Epithelial cell of esophagus (primary cell): ENCODE data around the gene MINK1.
"Not testable (repeated sequence)": the region's sequence is repeated elsewhere in the genome, so short reads cannot be mapped to it uniquely, and the experiment has no call there.

Source experiments
- DNase-seq: peaks from one replicate; pipeline ENCODE4 v3.0.0; 2010; ENCODE audit warnings: low read depth
- H3K4me3 ChIP-seq: 2 replicates; pipeline ENCODE4 v1.5.1; 2011; ENCODE audit warnings: mild to moderate bottlenecking, low read length, control low read depth
- CTCF ChIP-seq: IDR thresholded peaks from 2 replicates; pipeline ENCODE4 v1.5.1; 2011; ENCODE audit warnings: low read depth, mild to moderate bottlenecking, low read length, control low read depth, inconsistent platforms; ENCODE audit not compliant: insufficient read depth; ENCODE audit errors: missing control alignments

MINK1 gene

GRCh38 chr17:4812690-4813089 is 20.4 kb upstream of the MINK1 start:
- DNase-seq = no peak
- H3K4me3 ChIP-seq = no peak overlapping the region
- no peak for TF ChIP-seq CTCF

- no peak overlapping the region for H3K4me3 ChIP-seq
- DNase-seq = no peak
- peak; percentile 30 for TF ChIP-seq CTCF
These were observed 18.0 kb upstream of the MINK1 start for GRCh38 chr17:4815043-4815675.

- no peak overlapping the region for H3K4me3 ChIP-seq
- TF ChIP-seq CTCF = no peak
- DNase-seq = no peak
These were observed 16.3 kb upstream of the MINK1 start for GRCh38 chr17:4816826-4817225.

GRCh38 chr17:4818276-4818675 is 14.9 kb upstream of the MINK1 start:
- no peak overlapping the region for H3K4me3 ChIP-seq
- TF ChIP-seq CTCF = no peak
- DNase-seq = no peak

- H3K4me3 ChIP-seq = no peak overlapping the region
- TF ChIP-seq CTCF = no peak
- DNase-seq = no peak
These were observed 10.3 kb upstream of the MINK1 start for GRCh38 chr17:4822835-4823234.

GRCh38 chr17:4823373-4824089 is 9.6 kb upstream of the MINK1 start:
- no peak overlapping the region for H3K4me3 ChIP-seq
- no peak for TF ChIP-seq CTCF
- DNase-seq = no peak

- no peak for TF ChIP-seq CTCF
- no peak for DNase-seq
- H3K4me3 ChIP-seq = no peak overlapping the region
These were observed 5.7 kb upstream of the MINK1 start for GRCh38 chr17:4827399-4827798.

- H3K4me3 ChIP-seq = peak overlapping the region; percentile 42
- DNase-seq = not testable (repeated sequence)
These were observed 337 bp upstream of the MINK1 start for GRCh38 chr17:4832829-4833177.
